ENCODE measurements around the gene TULP3.

- TF ChIP-seq CTCF (conservative IDR thresholded peaks at IDR 0.05; ENCODE audit: low read length) (no peak), EZH2phosphoT487 (IDR thresholded peaks at IDR 0.05; ENCODE audit: borderline replicate concordance, low read depth, low read length) (no peak)
Observed at GRCh38 chr12:2857576-2857975, 33.1 kb upstream of the TULP3 start.
